ENCODE results near the gene C19orf25. TPM values are rescaled to one million over a fixed set of nuclear protein-coding genes. Genes with fewer than 3 reads are reported as not detected.

Gene C19orf25
- total RNA-seq, 1 donor from 2014 or later = 38.0 TPM

DNA sequence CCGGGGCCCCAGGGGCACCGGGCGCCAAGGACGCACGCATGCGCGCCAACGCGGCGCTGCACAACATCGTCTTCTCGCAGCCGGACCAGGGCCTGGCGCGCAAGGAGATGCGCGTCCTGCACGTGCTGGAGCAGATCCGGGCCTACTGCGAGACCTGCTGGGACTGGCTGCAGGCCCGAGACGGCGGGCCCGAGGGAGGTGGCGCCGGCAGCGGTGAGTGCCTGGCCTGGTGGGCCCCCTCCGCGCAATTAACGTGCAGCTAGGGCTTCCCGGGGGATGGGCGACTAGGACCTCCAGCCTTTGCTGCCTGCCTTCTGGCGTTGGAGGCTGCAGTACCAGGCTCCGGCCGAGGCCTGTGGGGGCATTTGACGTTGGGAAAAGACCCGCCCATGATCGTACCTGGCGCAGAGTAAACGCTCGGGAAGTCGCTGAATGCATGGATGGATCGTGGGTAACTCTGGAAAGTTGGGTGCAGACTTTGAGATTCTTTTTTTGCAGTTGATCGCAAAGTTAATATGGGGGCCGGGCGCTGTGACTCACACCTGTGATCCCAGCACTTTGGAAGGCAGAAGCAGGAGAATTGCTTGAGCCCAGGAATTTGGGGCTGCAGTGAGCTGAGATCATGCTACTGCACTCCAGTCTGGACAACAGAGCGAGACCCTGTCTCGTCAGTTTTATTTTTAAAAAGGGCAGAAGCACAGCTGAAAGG is 21.8 kb downstream of the C19orf25 start:
- H3K9me3 Mint-ChIP-seq (ENCODE audit: unreplicated experiment) = no peaks in the 10 kb centered on the region
- TF ChIP-seq, protein P1, sequence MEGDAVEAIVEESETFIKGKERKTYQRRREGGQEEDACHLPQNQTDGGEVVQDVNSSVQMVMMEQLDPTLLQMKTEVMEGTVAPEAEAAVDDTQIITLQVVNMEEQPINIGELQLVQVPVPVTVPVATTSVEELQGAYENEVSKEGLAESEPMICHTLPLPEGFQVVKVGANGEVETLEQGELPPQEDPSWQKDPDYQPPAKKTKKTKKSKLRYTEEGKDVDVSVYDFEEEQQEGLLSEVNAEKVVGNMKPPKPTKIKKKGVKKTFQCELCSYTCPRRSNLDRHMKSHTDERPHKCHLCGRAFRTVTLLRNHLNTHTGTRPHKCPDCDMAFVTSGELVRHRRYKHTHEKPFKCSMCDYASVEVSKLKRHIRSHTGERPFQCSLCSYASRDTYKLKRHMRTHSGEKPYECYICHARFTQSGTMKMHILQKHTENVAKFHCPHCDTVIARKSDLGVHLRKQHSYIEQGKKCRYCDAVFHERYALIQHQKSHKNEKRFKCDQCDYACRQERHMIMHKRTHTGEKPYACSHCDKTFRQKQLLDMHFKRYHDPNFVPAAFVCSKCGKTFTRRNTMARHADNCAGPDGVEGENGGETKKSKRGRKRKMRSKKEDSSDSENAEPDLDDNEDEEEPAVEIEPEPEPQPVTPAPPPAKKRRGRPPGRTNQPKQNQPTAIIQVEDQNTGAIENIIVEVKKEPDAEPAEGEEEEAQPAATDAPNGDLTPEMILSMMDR (IDR thresholded peaks at IDR 0.05) = no peak
- no peak for DNase-seq (ENCODE audit: extremely low spot score, unreplicated experiment)
- peaks cover 10% of the 10 kb centered on the region for H3K27me3 Mint-ChIP-seq (ENCODE audit: unreplicated experiment)
- H3K4me3 Mint-ChIP-seq (ENCODE audit: unreplicated experiment) = no peak overlapping the region
- H3K27ac Mint-ChIP-seq (ENCODE audit: unreplicated experiment) = no peak overlapping the region
- no peaks in the 10 kb centered on the region for H3K36me3 Mint-ChIP-seq (ENCODE audit: unreplicated experiment)
- peaks cover 2% of the 10 kb centered on the region for H3K4me1 Mint-ChIP-seq (ENCODE audit: unreplicated experiment)

DNA sequence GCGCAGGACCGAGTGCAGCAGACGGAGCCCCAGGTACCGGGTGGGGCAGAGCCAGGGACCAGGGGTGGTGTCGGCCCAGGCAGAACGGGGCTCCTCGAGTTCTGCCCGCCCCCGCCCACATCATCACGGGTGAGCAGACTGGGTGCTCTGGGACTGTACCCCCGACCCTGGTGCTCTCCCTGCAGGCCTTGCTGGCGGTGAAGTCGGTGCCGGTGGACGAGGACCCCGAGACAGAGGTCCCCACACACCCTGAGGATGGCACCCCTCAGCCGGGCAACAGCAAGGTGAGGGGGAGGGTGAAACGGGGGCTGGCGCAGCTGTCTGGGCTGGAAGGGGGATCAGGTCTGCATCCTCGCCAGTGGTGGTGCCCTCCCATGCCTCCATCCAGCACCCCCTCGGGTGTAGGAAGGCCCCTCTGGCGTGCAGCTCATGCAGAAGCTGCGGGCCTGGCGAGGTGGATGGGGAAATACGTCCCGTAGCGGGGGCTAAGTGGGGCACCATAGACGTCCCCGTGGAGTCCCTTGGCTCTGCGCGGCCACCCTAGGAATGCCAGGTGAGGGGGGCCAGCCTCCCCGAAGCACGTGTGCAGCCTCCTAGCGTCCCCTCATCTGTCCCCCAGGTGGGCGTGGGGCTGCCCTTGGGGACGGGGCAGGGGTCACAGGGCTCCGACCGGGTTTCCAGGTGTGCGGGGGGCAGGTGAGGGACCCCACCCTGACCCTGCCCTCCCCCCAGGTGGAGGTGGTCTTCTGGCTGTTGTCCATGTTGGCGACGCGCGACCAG is 22.7 kb downstream of the C19orf25 start:
- H3K27me3 Mint-ChIP-seq (ENCODE audit: unreplicated experiment) = peaks cover 15% of the 10 kb centered on the region
- H3K4me1 Mint-ChIP-seq (ENCODE audit: unreplicated experiment) = peaks cover 2% of the 10 kb centered on the region
- H3K36me3 Mint-ChIP-seq (ENCODE audit: unreplicated experiment) = no peaks in the 10 kb centered on the region
- no peak overlapping the region for H3K27ac Mint-ChIP-seq (ENCODE audit: unreplicated experiment)
- no peaks in the 10 kb centered on the region for H3K9me3 Mint-ChIP-seq (ENCODE audit: unreplicated experiment)
- no peak overlapping the region for H3K4me3 Mint-ChIP-seq (ENCODE audit: unreplicated experiment)
- TF ChIP-seq, protein P1 (IDR thresholded peaks at IDR 0.05) = no peak
- no peak for DNase-seq (ENCODE audit: extremely low spot score, unreplicated experiment)

GRCh38 chr19:1455336-1456120 is 23.5 kb downstream of the C19orf25 start:
- no peaks in the 10 kb centered on the region for H3K36me3 Mint-ChIP-seq (ENCODE audit: unreplicated experiment)
- peaks cover 2% of the 10 kb centered on the region for H3K4me1 Mint-ChIP-seq (ENCODE audit: unreplicated experiment)
- H3K27ac Mint-ChIP-seq (ENCODE audit: unreplicated experiment) = no peak overlapping the region
- DNase-seq (ENCODE audit: extremely low spot score, unreplicated experiment) = no peak
- H3K4me3 Mint-ChIP-seq (ENCODE audit: unreplicated experiment) = no peak overlapping the region
- TF ChIP-seq, protein P1 (IDR thresholded peaks at IDR 0.05) = no peak
- H3K9me3 Mint-ChIP-seq (ENCODE audit: unreplicated experiment) = no peaks in the 10 kb centered on the region
- H3K27me3 Mint-ChIP-seq (ENCODE audit: unreplicated experiment) = peaks cover 23% of the 10 kb centered on the region

DNA sequence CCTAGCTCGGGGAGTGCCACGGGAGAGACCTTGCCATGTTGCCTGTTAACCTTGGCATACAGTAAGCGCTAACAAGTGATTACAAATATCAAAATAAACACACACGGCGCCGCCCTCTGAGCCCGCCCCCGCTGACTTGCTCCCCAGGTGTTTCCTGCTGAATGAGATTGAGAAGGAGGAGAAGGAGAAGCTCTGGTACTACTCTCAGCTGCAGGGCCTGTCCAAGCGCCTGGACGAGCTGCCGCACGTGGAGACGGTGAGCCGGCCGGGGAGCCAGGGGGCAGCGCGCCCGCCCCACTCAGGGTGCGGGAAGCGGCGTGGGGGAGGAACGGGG is 24.0 kb downstream of the C19orf25 start:
- no peak overlapping the region for H3K27ac Mint-ChIP-seq (ENCODE audit: unreplicated experiment)
- no peak overlapping the region for H3K4me3 Mint-ChIP-seq (ENCODE audit: unreplicated experiment)
- TF ChIP-seq, protein P1 (IDR thresholded peaks at IDR 0.05) = no peak
- H3K36me3 Mint-ChIP-seq (ENCODE audit: unreplicated experiment) = no peaks in the 10 kb centered on the region
- DNase-seq (ENCODE audit: extremely low spot score, unreplicated experiment) = no peak
- peaks cover 26% of the 10 kb centered on the region for H3K27me3 Mint-ChIP-seq (ENCODE audit: unreplicated experiment)
- H3K9me3 Mint-ChIP-seq (ENCODE audit: unreplicated experiment) = no peaks in the 10 kb centered on the region
- peaks cover 5% of the 10 kb centered on the region for H3K4me1 Mint-ChIP-seq (ENCODE audit: unreplicated experiment)
